RWPE1 (cell line): ENCODE data around the gene CD109.

Source experiments
- CTCF ChIA-PET: fragments of 350-600 bp; sonication (Branson Sonifier 250); formaldehyde crosslinking; extraction: SDS; loops from one replicate; lab custom pipeline; 2021; lab: Yijun Ruan, JAX
- POLR2A ChIA-PET: fragments of 400-600 bp; formaldehyde crosslinking; extraction: SDS; loops from one replicate; lab custom pipeline; 2020; ENCODE audit warnings: antibody characterized with exemption; ENCODE audit not compliant: low non-redundant PET; lab: Yijun Ruan, JAX
- DNase-seq: peaks from one replicate; pipeline ENCODE4 v3.0.0; 2012; ENCODE audit warnings: low spot score
- H3K27ac ChIP-seq: fragments of 450-650 bp; 2 replicates; pipeline ENCODE4 v1.5.1; 2017
- CTCF ChIP-seq: fragments of 450-650 bp; conservative IDR thresholded peaks from 2 replicates; pipeline ENCODE4 v1.5.1; 2017; ENCODE audit warnings: low read depth, mild to moderate bottlenecking

The CD109 gene

GRCh38 chr6:73695619-73696421 is at the start of gene CD109:
Gene CD109, plus strand, starts transcription at chr6:73696203. Its CDS starts 13 bp downstream, at chr6:73696216.
- CTCF ChIA-PET: no interaction called here
- peak within 1 kb of the TSS; percentile 100 for H3K27ac ChIP-seq
- POLR2A ChIA-PET: interaction anchor here (0.6 kb wide), 1 partner anchor 12 kb away, joined by 3 read pairs; no protein-coding TSS in a partner anchor

DNA sequence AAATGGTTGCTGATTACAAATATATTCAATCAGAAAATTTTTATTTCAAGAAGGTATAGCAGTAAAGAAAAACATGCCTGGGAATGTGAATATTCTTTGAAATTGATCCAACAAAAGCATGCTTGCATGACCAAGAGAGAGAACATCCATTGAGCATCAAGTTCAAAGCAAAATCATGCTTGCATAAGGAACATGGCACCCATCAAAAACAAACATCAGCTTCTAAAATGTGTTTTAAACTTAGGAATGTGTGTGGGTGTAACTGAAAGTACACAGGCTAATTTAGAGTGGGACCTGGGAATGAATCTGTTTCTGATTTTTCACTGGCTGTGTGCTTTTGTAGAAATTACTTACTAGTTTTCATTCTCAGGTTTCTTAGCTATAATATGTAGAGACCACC is 47.8 kb upstream of the CD109 start:
- ChIA-PET POLR2A (no interaction called here), CTCF (no interaction called here)

More at GRCh38 chr6:73695619-73696421, at the start of gene CD109:
- no peak for TF ChIP-seq CTCF
- peak; percentile 80 for DNase-seq

GRCh38 chr6:73649783-73650182 is 46.2 kb upstream of the CD109 start:
- ChIA-PET POLR2A (no interaction called here), CTCF (no interaction called here)
- no peak overlapping the region for H3K27ac ChIP-seq
- TF ChIP-seq CTCF: no peak
- DNase-seq: no peak

More for the DNA sequence above, 47.8 kb upstream of the CD109 start:
- no peak for DNase-seq
- no peak overlapping the region for H3K27ac ChIP-seq
- no peak for TF ChIP-seq CTCF

DNA sequence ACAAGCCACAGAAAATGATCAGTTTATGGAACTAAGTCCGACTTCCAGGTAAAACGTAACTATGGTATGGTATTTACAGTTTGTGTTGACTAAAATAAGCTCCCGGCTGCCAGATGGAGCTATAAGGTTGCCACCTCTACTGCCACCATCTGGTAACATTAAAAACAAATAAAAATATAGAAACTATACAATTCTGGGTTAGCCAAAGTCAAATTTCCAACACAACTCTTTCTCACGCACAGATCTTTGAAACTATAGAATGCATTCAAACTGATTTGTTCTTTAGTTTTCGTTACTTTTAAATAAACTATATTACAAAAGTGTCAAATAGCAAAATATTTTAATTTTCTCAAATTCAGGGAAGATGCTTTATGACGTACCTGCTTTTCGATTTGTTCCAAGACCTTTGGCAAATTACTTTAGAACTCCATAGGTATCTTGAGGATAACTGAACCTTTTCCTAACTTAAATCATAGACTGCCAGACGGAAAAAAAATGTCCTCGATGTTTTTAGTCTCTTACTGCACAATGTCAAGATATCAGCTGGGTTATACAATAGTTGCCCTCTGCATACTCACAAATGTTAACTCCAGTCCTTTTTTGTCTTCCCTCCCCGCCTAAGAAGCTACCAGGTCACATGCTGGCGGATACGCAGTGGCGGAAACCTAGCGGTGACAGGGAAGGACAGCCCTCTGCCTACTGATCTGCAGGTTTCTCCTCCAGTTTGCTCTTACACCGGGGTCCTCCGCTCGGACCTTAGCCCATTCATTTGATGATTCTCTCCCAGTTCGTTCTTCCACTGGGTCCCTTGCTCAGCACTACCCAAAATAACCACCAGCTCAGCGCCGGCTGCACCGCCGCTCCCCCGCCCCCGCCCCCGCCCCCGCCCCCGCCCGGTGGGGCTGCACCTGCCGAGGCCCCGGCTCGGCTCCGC is 43.1 kb upstream of the CD109 start:
- peak; percentile 69 for DNase-seq
- ChIA-PET POLR2A (interaction anchor here (0.6 to 1.5 kb wide), 7 partner anchors 51 to 884 kb away, joined by 3 to 7 read pairs (median 4); partner anchors contain the start of gene EEF1A1), CTCF (interaction anchor here (0.5 to 1.5 kb wide), 16 partner anchors 9 to 1018 kb away, joined by 3 to 8 read pairs (median 4); no protein-coding TSS in a partner anchor)
- TF ChIP-seq CTCF: peak; percentile 61
- H3K27ac ChIP-seq: peak overlapping the region; percentile 82

- no peak for TF ChIP-seq CTCF
- POLR2A ChIA-PET: interaction anchor here (0.6 to 1.5 kb wide), 2 partner anchors 131 to 133 kb away, joined by 4 to 7 read pairs; partner anchors contain the start of gene EEF1A1
Observed at GRCh38 chr6:73653571-73654424, 42.2 kb upstream of the CD109 start, which contains the start of gene SLC17A5. Gene SLC17A5, minus strand, starts transcription at chr6:73653992. Its CDS starts 106 bp downstream, at chr6:73653886.

More at GRCh38 chr6:73653571-73654424, 42.2 kb upstream of the CD109 start, which contains the start of gene SLC17A5:
- H3K27ac ChIP-seq: peak within 1 kb of the TSS; percentile 82
- peak; percentile 93 for DNase-seq
- CTCF ChIA-PET: interaction anchor here (0.6 to 1.5 kb wide), 13 partner anchors 11 to 1019 kb away, joined by 3 to 7 read pairs (median 4); no protein-coding TSS in a partner anchor
